HepG2 (cell line): Measurements from ENCODE around the gene CKS1B. TPM values are rescaled to one million over a fixed set of nuclear protein-coding genes. Genes with fewer than 3 reads are reported as not detected.

Experiments
- CC2D1A ChIP-seq: sonication (generic); formaldehyde crosslinking; IDR thresholded peaks from 2 replicates; pipeline ENCODE4 v1.8.1; 2023; ENCODE audit warnings: mild to moderate bottlenecking, missing genetic modification reagents
- CHD4 ChIP-seq: fragments of 200-600 bp; sonication (generic); IDR thresholded peaks from 2 replicates; pipeline ENCODE4 v1.7.0; 2017; ENCODE audit warnings: mild to moderate bottlenecking, low read length, borderline replicate concordance
- FOXC1 ChIP-seq: sonication (generic); formaldehyde crosslinking; IDR thresholded peaks from 2 replicates; pipeline ENCODE4 v1.8.0; 2022; ENCODE audit warnings: mild to moderate bottlenecking, missing genetic modification reagents, borderline replicate concordance
- KDM2A ChIP-seq: sonication (generic); formaldehyde crosslinking; IDR thresholded peaks from 2 replicates; pipeline ENCODE4 v1.4.0; 2020; ENCODE audit warnings: low read depth, missing genetic modification reagents, borderline replicate concordance
- KLF6 ChIP-seq: IDR thresholded peaks from 2 replicates; pipeline ENCODE4 v1.8.0; 2016; ENCODE audit warnings: missing biosample characterization, missing genetic modification reagents
- MED8 ChIP-seq: sonication (generic); formaldehyde crosslinking; IDR thresholded peaks from 2 replicates; pipeline ENCODE4 v1.8.1; 2023; ENCODE audit warnings: mild to moderate bottlenecking, missing genetic modification reagents; ENCODE audit not compliant: insufficient replicate concordance
- MEF2D ChIP-seq: sonication (generic); formaldehyde crosslinking; IDR thresholded peaks from 2 replicates; pipeline ENCODE4 v1.5.1; 2020; ENCODE audit warnings: mild to moderate bottlenecking, missing genetic modification reagents
- MLLT10 ChIP-seq: sonication (generic); formaldehyde crosslinking; IDR thresholded peaks from 2 replicates; pipeline ENCODE4 v1.4.0; 2020; ENCODE audit warnings: missing genetic modification reagents
- MXI1 ChIP-seq: IDR thresholded peaks from 3 replicates; pipeline ENCODE4 v1.6.1; 2012; ENCODE audit warnings: low read depth, low read length, inconsistent platforms, borderline replicate concordance
- PPARG ChIP-seq: conservative IDR thresholded peaks from 2 replicates; pipeline ENCODE4 v1.6.1; 2016; ENCODE audit warnings: missing biosample characterization, missing genetic modification reagents
- REXO4 ChIP-seq: sonication (generic); formaldehyde crosslinking; IDR thresholded peaks from 2 replicates; pipeline ENCODE4 v1.8.0; 2022; ENCODE audit warnings: missing genetic modification reagents, mild to moderate bottlenecking, borderline replicate concordance
- SNAI1 ChIP-seq: sonication (generic); formaldehyde crosslinking; IDR thresholded peaks from 2 replicates; pipeline ENCODE4 v1.5.0; 2020; ENCODE audit warnings: mild to moderate bottlenecking, missing genetic modification reagents, borderline replicate concordance
- SP5 ChIP-seq: IDR thresholded peaks from 2 replicates; pipeline ENCODE4 v1.6.1; 2016; ENCODE audit warnings: low read depth, borderline replicate concordance
- ZBTB3 ChIP-seq: sonication (generic); formaldehyde crosslinking; IDR thresholded peaks from 2 replicates; pipeline ENCODE4 v1.4.0; 2020; ENCODE audit warnings: low read depth, mild to moderate bottlenecking, moderate library complexity, missing genetic modification reagents, borderline replicate concordance
- ZC3H13 ChIP-seq: sonication (generic); formaldehyde crosslinking; IDR thresholded peaks from 2 replicates; pipeline ENCODE4 v1.8.1; 2023; ENCODE audit warnings: mild to moderate bottlenecking, missing genetic modification reagents, moderate library complexity
- ZFP62 ChIP-seq: sonication (generic); formaldehyde crosslinking; IDR thresholded peaks from 2 replicates; pipeline ENCODE4 v1.4.0; 2020; ENCODE audit warnings: missing genetic modification reagents
- ZNF180 ChIP-seq: sonication (generic); formaldehyde crosslinking; IDR thresholded peaks from 2 replicates; pipeline ENCODE4 v1.4.0; 2020; ENCODE audit warnings: low read depth, missing genetic modification reagents, borderline replicate concordance
- ZNF432 ChIP-seq: sonication (generic); formaldehyde crosslinking; IDR thresholded peaks from 2 replicates; pipeline ENCODE4 v1.5.0; 2020; ENCODE audit warnings: missing genetic modification reagents, mild to moderate bottlenecking, borderline replicate concordance
- ZNF558 ChIP-seq: sonication (generic); formaldehyde crosslinking; IDR thresholded peaks from 2 replicates; pipeline ENCODE4 v1.9.0; 2022; ENCODE audit warnings: mild to moderate bottlenecking, missing genetic modification reagents, borderline replicate concordance
- ZNF567 ChIP-seq: sonication (generic); formaldehyde crosslinking; IDR thresholded peaks from 2 replicates; pipeline ENCODE4 v1.8.1; 2023; ENCODE audit warnings: mild to moderate bottlenecking, missing genetic modification reagents, borderline replicate concordance
- ZNF724P ChIP-seq: sonication (generic); formaldehyde crosslinking; IDR thresholded peaks from 2 replicates; pipeline ENCODE4 v1.8.0; 2022; ENCODE audit warnings: missing genetic modification reagents, borderline replicate concordance
- ZNF776 ChIP-seq: sonication (generic); formaldehyde crosslinking; IDR thresholded peaks from 2 replicates; pipeline ENCODE4 v1.4.0; 2020; ENCODE audit warnings: mild to moderate bottlenecking, missing genetic modification reagents
- polyA plus RNA-seq, 8 experiments: library from polyadenylated mRNA; depleted of rRNA in 3 of 8; stranded (reverse) in 7 of 8; unstranded in 1 of 8; fragments of >200 nt; fragmentation: Illumina TruSeq in 4 of 8; extraction: Trizol in 4 of 8; gene quantifications; 2 replicates each; pipeline versions ENCODE4 v1.2.1 to v1.2.3, GENCODE V29; 2011 to 2016; ENCODE audit warnings: low read depth in 4 of 8, missing spikeins in 1 of 8, mixed read lengths in 1 of 8; ENCODE audit not compliant: insufficient read depth in 1 of 8
- total RNA-seq, 5 experiments: library from RNA; depleted of rRNA; stranded (reverse); fragments of >200 nt; fragmentation: Illumina TruSeq; extraction: Trizol; gene quantifications; 2 replicates each; pipeline ENCODE4 v1.2.3, GENCODE V29; 2016; ENCODE audit warnings: low read depth in 1 of 5
- TF ChIP-seq, protein P1 (sequence below): sonication (generic); formaldehyde crosslinking; conservative IDR thresholded peaks from 2 replicates; pipeline ENCODE4 v1.8.0; 2022; ENCODE audit warnings: mild to moderate bottlenecking, moderate library complexity, missing genetic modification reagents
- TF ChIP-seq, protein P2 (sequence below): sonication (generic); formaldehyde crosslinking; IDR thresholded peaks from 2 replicates; pipeline ENCODE4 v1.4.0; 2020; ENCODE audit warnings: mild to moderate bottlenecking, missing genetic modification reagents

Gene CKS1B
- total and polyA plus RNA-seq, 2 of the 13 experiments (the other 11 are each of a cell fraction or from before 2014, with no cell fraction given): 217 to 222 TPM

DNA sequence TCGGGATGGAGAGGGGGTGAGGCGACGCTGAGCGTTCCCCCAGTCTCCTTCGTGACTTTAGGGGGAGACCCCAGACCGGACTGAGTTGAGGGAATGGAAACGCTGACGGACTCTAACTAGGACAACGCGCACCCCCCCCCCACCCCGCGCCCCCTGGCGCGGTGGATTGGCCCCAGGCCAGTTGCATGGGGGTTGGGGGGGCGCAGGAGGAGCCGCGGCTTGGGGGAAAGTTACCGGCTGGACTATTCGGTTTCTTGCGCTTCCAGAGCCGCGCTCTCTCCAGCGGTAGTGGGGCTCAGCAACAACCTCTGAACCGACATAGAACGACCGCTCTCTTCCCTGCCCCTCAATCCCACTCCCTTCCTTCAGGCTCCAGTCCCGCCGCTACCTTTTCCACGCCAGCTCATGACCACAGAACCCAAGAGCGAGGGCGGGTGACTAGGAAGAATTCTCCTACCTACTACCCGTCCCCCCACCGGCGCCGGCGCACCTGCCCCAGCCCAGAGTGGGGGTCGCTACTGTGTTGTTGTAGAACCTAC lies 28.8 kb downstream of the CKS1B start (continued):
- TF ChIP-seq KLF6 (CRISPR knock-in tag): no peak
- TF ChIP-seq CHD4: 0 out of 2 replicates have a peak, but pooled peaks have one; percentile 24
- TF ChIP-seq, protein P1, sequence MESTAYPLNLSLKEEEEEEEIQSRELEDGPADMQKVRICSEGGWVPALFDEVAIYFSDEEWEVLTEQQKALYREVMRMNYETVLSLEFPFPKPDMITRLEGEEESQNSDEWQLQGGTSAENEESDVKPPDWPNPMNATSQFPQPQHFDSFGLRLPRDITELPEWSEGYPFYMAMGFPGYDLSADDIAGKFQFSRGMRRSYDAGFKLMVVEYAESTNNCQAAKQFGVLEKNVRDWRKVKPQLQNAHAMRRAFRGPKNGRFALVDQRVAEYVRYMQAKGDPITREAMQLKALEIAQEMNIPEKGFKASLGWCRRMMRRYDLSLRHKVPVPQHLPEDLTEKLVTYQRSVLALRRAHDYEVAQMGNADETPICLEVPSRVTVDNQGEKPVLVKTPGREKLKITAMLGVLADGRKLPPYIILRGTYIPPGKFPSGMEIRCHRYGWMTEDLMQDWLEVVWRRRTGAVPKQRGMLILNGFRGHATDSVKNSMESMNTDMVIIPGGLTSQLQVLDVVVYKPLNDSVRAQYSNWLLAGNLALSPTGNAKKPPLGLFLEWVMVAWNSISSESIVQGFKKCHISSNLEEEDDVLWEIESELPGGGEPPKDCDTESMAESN: 0 out of 2 replicates have a peak, but pooled peaks have one; percentile 29
- no peak for TF ChIP-seq ZNF724P (CRISPR knock-in tag)
- TF ChIP-seq, protein P2, sequence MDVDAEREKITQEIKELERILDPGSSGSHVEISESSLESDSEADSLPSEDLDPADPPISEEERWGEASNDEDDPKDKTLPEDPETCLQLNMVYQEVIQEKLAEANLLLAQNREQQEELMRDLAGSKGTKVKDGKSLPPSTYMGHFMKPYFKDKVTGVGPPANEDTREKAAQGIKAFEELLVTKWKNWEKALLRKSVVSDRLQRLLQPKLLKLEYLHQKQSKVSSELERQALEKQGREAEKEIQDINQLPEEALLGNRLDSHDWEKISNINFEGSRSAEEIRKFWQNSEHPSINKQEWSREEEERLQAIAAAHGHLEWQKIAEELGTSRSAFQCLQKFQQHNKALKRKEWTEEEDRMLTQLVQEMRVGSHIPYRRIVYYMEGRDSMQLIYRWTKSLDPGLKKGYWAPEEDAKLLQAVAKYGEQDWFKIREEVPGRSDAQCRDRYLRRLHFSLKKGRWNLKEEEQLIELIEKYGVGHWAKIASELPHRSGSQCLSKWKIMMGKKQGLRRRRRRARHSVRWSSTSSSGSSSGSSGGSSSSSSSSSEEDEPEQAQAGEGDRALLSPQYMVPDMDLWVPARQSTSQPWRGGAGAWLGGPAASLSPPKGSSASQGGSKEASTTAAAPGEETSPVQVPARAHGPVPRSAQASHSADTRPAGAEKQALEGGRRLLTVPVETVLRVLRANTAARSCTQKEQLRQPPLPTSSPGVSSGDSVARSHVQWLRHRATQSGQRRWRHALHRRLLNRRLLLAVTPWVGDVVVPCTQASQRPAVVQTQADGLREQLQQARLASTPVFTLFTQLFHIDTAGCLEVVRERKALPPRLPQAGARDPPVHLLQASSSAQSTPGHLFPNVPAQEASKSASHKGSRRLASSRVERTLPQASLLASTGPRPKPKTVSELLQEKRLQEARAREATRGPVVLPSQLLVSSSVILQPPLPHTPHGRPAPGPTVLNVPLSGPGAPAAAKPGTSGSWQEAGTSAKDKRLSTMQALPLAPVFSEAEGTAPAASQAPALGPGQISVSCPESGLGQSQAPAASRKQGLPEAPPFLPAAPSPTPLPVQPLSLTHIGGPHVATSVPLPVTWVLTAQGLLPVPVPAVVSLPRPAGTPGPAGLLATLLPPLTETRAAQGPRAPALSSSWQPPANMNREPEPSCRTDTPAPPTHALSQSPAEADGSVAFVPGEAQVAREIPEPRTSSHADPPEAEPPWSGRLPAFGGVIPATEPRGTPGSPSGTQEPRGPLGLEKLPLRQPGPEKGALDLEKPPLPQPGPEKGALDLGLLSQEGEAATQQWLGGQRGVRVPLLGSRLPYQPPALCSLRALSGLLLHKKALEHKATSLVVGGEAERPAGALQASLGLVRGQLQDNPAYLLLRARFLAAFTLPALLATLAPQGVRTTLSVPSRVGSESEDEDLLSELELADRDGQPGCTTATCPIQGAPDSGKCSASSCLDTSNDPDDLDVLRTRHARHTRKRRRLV (CRISPR knock-in tag): no peak
- TF ChIP-seq ZC3H13 (CRISPR knock-in tag): no peak
- TF ChIP-seq ZNF432 (CRISPR knock-in tag): no peak
- peak; percentile 35; the same call in 1 of the 2 replicates for TF ChIP-seq FOXC1 (CRISPR knock-in tag)
- TF ChIP-seq ZFP62 (CRISPR knock-in tag): no peak
- TF ChIP-seq MEF2D (CRISPR knock-in tag): peak; percentile 18; the same call in 1 of the 2 replicates
- TF ChIP-seq SNAI1: no peak
- no peak for TF ChIP-seq MXI1
- no peak for TF ChIP-seq ZNF558
- TF ChIP-seq CC2D1A (CRISPR knock-in tag): no peak
- TF ChIP-seq ZBTB3 (CRISPR knock-in tag): no peak
- peak; percentile 15; the same call in 1 of the 2 replicates for TF ChIP-seq KDM2A (CRISPR knock-in tag)
- TF ChIP-seq SP5 (CRISPR knock-in tag): no peak
- TF ChIP-seq MLLT10: no peak
- no peak for TF ChIP-seq ZNF776 (CRISPR knock-in tag)
- no peak for TF ChIP-seq ZNF180 (CRISPR knock-in tag)
- TF ChIP-seq REXO4 (CRISPR knock-in tag): no peak
- TF ChIP-seq PPARG (CRISPR knock-in tag): no peak
- no peak for TF ChIP-seq MED8 (CRISPR knock-in tag)
- TF ChIP-seq ZNF567 (CRISPR knock-in tag): no peak
